Measurements from ENCODE around the gene ARHGAP10.

- no peak for TF ChIP-seq CTCF (IDR thresholded peaks at IDR 0.05)
- TF ChIP-seq POLR2A (IDR thresholded peaks at IDR 0.05), result no peak
Observed at GRCh38 chr4:147791865-147792264, 60.0 kb downstream of the ARHGAP10 start.

Measured in prostate gland (tissue), 2 donors.